ENCODE data around the gene STXBP6. TPM values are rescaled to one million over a fixed set of nuclear protein-coding genes. Genes with fewer than 3 reads are reported as not detected.

STXBP6 gene
- total and polyA plus RNA-seq, 10 of the 15 experiments (the other 5 are each of a cell fraction or from before 2014, with no cell fraction given) = 1.2 to 47.3 (median 1.9) TPM

GRCh38 chr14:24839617-24840203, 210.2 kb downstream of the STXBP6 start:
- in situ Hi-C loops (cut with MboI) = no loop called here
- Histone ChIP-seq H3K4me3 (no peak overlapping the region), H3K9me3 (replicated peaks; ENCODE audit: control insufficient read depth, insufficient read depth, low read length) (no peaks in the 10 kb centered on the region), H3K79me2 (ENCODE audit: control insufficient read depth, insufficient read depth, low read length) (no peaks in the 10 kb centered on the region), H3K36me3 (ENCODE audit: control insufficient read depth in 2 of 2, insufficient read depth in 2 of 2, low read length in 1 of 2) (no peaks in the 10 kb centered on the region), H3K9ac (ENCODE audit: control insufficient read depth, insufficient read depth, low read length) (no peak overlapping the region), H2AFZ (ENCODE audit: control insufficient read depth, low read depth, low read length) (no peak overlapping the region), H3K27me3 (replicated peaks in 1 of 2; ENCODE audit: control insufficient read depth in 2 of 2, insufficient read depth in 2 of 2, low read length in 1 of 2) (no peaks in the 10 kb centered on the region), H3K4me1 (ENCODE audit: control insufficient read depth, insufficient read depth, low read length) (no peaks in the 10 kb centered on the region), H4K20me1 (ENCODE audit: control insufficient read depth, insufficient read depth) (no peaks in the 10 kb centered on the region), H3K4me2 (ENCODE audit: control insufficient read depth, insufficient read depth) (no peak overlapping the region), H3K27ac (ENCODE audit: control insufficient read depth, insufficient read depth) (no peak overlapping the region)
- 0% methylated on average over 3 of the region's 3 CpGs for WGBS (ENCODE audit: insufficient coverage, insufficient replicate concordance, low lambda C conversion rate, missing lambda C conversion rate)
- DNase-seq (ENCODE audit: low read depth, low spot score) (no peak), FAIRE-seq (no peak), ATAC-seq (peak; percentile 43)
- POLR2A ChIA-PET = interaction anchor here (0.7 to 0.8 kb wide), 2 partner anchors 21 to 126 kb away, joined by 3 read pairs; no protein-coding TSS in a partner anchor
- BruUV-seq (replicated peaks) = no TSS peak
- SMC1A ChIA-PET (ENCODE audit: uncharacterized antibody, unreplicated experiment) = interaction anchor here (0.8 to 5.5 kb wide), 14 partner anchors 8 to 153 kb away, joined by 3 to 28 read pairs (median 4); no protein-coding TSS in a partner anchor
- TF ChIP-seq NFYB (IDR thresholded peaks at IDR 0.05; ENCODE audit: insufficient read depth, low read depth, low read length) (no peak), MEF2A (IDR thresholded peaks at IDR 0.05; ENCODE audit: insufficient read depth, low read depth, low read length) (no peak), CEBPB (IDR thresholded peaks at IDR 0.05; ENCODE audit: borderline replicate concordance in 1 of 2, low read depth in 2 of 2, low read length in 2 of 2) (no peak)
- RAD21 ChIA-PET (ENCODE audit: unreplicated experiment) = interaction anchor here (0.8 to 3.5 kb wide), 6 partner anchors 9 to 194 kb away, joined by 3 to 11 read pairs (median 5); no protein-coding TSS in a partner anchor
- intact Hi-C loops (cut with micrococcal nuclease; ENCODE audit: unreplicated experiment) = no loop called here
- CTCF ChIA-PET = interaction anchor here (0.8 to 2.4 kb wide), 6 partner anchors 21 to 293 kb away, joined by 3 to 6 read pairs (median 3); no protein-coding TSS in a partner anchor

DNA sequence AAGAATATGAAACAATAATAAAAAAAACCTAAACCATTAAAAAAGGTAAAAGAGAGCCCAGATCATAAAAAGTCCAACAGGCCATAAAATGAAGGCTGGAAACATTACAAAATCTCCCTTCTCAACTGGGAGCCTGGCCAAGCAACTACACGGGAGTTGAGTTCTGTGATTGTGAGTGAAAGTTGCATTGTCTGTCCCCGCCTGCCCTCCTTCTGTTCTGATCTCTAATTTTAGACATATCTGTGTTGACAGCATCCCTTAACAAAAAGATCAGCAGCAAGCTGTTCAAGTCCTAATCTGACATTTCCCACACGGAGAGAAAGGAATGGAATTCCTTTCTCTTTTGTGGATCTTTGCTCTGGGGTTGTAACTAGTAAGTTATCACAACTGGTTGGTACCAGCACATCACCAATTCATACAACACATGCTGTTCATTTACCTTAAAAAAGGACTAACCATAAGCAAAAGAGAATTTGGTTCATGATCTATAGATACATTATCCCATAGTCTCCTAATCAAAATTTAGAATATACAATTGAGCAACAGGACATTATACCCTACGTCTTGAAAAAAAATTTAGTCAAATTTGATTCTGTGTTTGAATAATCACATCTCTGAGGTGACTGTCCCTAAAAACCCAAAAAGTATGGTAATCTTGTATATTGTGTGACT, 210.9 kb downstream of the STXBP6 start:
- no peaks in the 10 kb centered on the region for H4K20me1 ChIP-seq (ENCODE audit: control insufficient read depth, insufficient read depth)
- no peak overlapping the region for H2AFZ ChIP-seq (ENCODE audit: control insufficient read depth, low read depth, low read length)
- CTCF ChIA-PET = interaction anchor here (0.6 to 2.4 kb wide), 7 partner anchors 21 to 294 kb away, joined by 3 to 6 read pairs (median 3); no protein-coding TSS in a partner anchor
- SMC1A ChIA-PET (ENCODE audit: uncharacterized antibody, unreplicated experiment) = interaction anchor here (0.8 to 5.5 kb wide), 14 partner anchors 9 to 203 kb away, joined by 3 to 28 read pairs (median 4); no protein-coding TSS in a partner anchor
- RAD21 ChIA-PET (ENCODE audit: unreplicated experiment) = interaction anchor here (0.8 to 3.5 kb wide), 6 partner anchors 9 to 195 kb away, joined by 3 to 11 read pairs (median 5); no protein-coding TSS in a partner anchor
- ATAC-seq = no peak
- no peaks in the 10 kb centered on the region for H3K27me3 ChIP-seq (replicated peaks in 1 of 2; ENCODE audit: control insufficient read depth in 2 of 2, insufficient read depth in 2 of 2, low read length in 1 of 2)
- POLR2A ChIA-PET = interaction anchor here (0.7 to 0.8 kb wide), 2 partner anchors 22 to 127 kb away, joined by 3 read pairs; no protein-coding TSS in a partner anchor
- no peak overlapping the region for H3K4me3 ChIP-seq
- DNase-seq (ENCODE audit: low read depth, low spot score) = no peak
- BruUV-seq (replicated peaks) = no TSS peak
- no peaks in the 10 kb centered on the region for H3K36me3 ChIP-seq (ENCODE audit: control insufficient read depth in 2 of 2, insufficient read depth in 2 of 2, low read length in 1 of 2)
- no peaks in the 10 kb centered on the region for H3K4me1 ChIP-seq (ENCODE audit: control insufficient read depth, insufficient read depth, low read length)
- no peak overlapping the region for H3K9ac ChIP-seq (ENCODE audit: control insufficient read depth, insufficient read depth, low read length)
- H3K79me2 ChIP-seq (ENCODE audit: control insufficient read depth, insufficient read depth, low read length) = no peaks in the 10 kb centered on the region
- no peak for FAIRE-seq
- H3K27ac ChIP-seq (ENCODE audit: control insufficient read depth, insufficient read depth) = no peak overlapping the region
- 0% methylated on average over 4 of the region's 4 CpGs for WGBS (ENCODE audit: insufficient coverage, insufficient replicate concordance, low lambda C conversion rate, missing lambda C conversion rate)
- intact Hi-C loops (cut with micrococcal nuclease; ENCODE audit: unreplicated experiment) (no loop called here), in situ Hi-C loops (cut with MboI) (no loop called here)
- no peak overlapping the region for H3K4me2 ChIP-seq (ENCODE audit: control insufficient read depth, insufficient read depth)
- no peaks in the 10 kb centered on the region for H3K9me3 ChIP-seq (replicated peaks; ENCODE audit: control insufficient read depth, insufficient read depth, low read length)
- TF ChIP-seq, protein P1, sequence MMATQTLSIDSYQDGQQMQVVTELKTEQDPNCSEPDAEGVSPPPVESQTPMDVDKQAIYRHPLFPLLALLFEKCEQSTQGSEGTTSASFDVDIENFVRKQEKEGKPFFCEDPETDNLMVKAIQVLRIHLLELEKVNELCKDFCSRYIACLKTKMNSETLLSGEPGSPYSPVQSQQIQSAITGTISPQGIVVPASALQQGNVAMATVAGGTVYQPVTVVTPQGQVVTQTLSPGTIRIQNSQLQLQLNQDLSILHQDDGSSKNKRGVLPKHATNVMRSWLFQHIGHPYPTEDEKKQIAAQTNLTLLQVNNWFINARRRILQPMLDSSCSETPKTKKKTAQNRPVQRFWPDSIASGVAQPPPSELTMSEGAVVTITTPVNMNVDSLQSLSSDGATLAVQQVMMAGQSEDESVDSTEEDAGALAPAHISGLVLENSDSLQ (IDR thresholded peaks at IDR 0.05) = no peak
- TF ChIP-seq PML (IDR thresholded peaks at IDR 0.05; ENCODE audit: low read length) (no peak), IRF4 (IDR thresholded peaks at IDR 0.05; ENCODE audit: low read depth, low read length) (no peak), CBX3 (IDR thresholded peaks at IDR 0.05; ENCODE audit: borderline replicate concordance, low read depth) (no peak), PAX8 (IDR thresholded peaks at IDR 0.05) (no peak), HDAC2 (IDR thresholded peaks at IDR 0.05) (no peak), SMAD5 (IDR thresholded peaks at IDR 0.05; ENCODE audit: low read depth) (no peak), KDM1A (IDR thresholded peaks at IDR 0.05; ENCODE audit: borderline replicate concordance) (no peak), ZBTB11 (CRISPR knock-in tag; IDR thresholded peaks at IDR 0.05) (no peak)
